Activated B cell treated with CpG ODN at 0.5 μM for 24 hours (primary cell): ENCODE results near the gene SGF29. TPM values are rescaled to one million over a fixed set of nuclear protein-coding genes. Genes with fewer than 3 reads are reported as not detected.
"Not testable (repeated sequence)": the region's sequence is repeated elsewhere in the genome, so short reads cannot be mapped to it uniquely, and the experiment has no call there.

Experiments
- ATAC-seq: fragments of 200-7000 bp; cut with Tn5 transposase; one replicate; pipeline ENCODE4 v1.10.0; 2021; ENCODE audit warnings: low read depth, mild to moderate bottlenecking, moderate library complexity
- CTCF ChIA-PET: fragments of 350-600 bp; sonication (Branson Sonifier 250); formaldehyde crosslinking; loops from one replicate; lab custom pipeline; 2021; ENCODE audit warnings: antibody characterized with exemption; lab: Charles Lee
- POLR2A ChIA-PET: fragments of 350-600 bp; sonication (Branson Sonifier 250); formaldehyde crosslinking; loops from one replicate; lab custom pipeline; 2021; ENCODE audit warnings: antibody characterized with exemption; lab: Charles Lee
- DNase-seq: peaks from one replicate; pipeline ENCODE4 v3.0.0; 2022
- H3K27ac Mint-ChIP-seq: one replicate; pipeline ENCODE4 v1.8.0; 2020; ENCODE audit warnings: mixed read lengths
- H3K27me3 Mint-ChIP-seq: one replicate; pipeline ENCODE4 v1.8.0; 2021; ENCODE audit warnings: mixed read lengths
- H3K36me3 Mint-ChIP-seq: one replicate; pipeline ENCODE4 v1.8.0; 2021; ENCODE audit warnings: low read depth, mixed read lengths
- H3K4me1 Mint-ChIP-seq: one replicate; pipeline ENCODE4 v1.8.0; 2021; ENCODE audit warnings: mixed read lengths
- H3K4me3 Mint-ChIP-seq: one replicate; pipeline ENCODE4 v1.8.0; 2020; ENCODE audit warnings: mild to moderate bottlenecking, mixed read lengths
- H3K9me3 Mint-ChIP-seq: one replicate; pipeline ENCODE4 v1.8.0; 2020; ENCODE audit warnings: mixed read lengths
- CTCF ChIP-seq: fragments of 200-600 bp; IDR thresholded peaks from one replicate; pipeline ENCODE4 v1.8.0; 2022; ENCODE audit warnings: antibody characterized with exemption, mild to moderate bottlenecking
- intact Hi-C: fragments of 100-400 bp; cut with micrococcal nuclease; formaldehyde crosslinking; loops from one replicate; pipeline ENCODE4 v1.15.1; 2024
- total RNA-seq: library from RNA; stranded (reverse); gene quantifications from 2 replicates; pipeline ENCODE4 v1.2.3, GENCODE V29; 2022

Gene SGF29
- total RNA-seq, 1 donor from 2014 or later: 40.3 TPM

GRCh38 chr16:28558456-28558855 lies 4.7 kb downstream of the SGF29 start:
- DNase-seq (no peak), ATAC-seq (no peak)
- no peak for TF ChIP-seq CTCF
- Mint-ChIP-seq H3K36me3 (peaks cover 33% of the 10 kb centered on the region), H3K9me3 (no peaks in the 10 kb centered on the region), H3K27ac (no peak overlapping the region), H3K4me1 (peaks cover 25% of the 10 kb centered on the region), H3K4me3 (no peak overlapping the region), H3K27me3 (no peaks in the 10 kb centered on the region)
- ChIA-PET POLR2A (no interaction called here), CTCF (no interaction called here)
- intact Hi-C loops: no loop called here

GRCh38 chr16:28561557-28562187 lies 8.0 kb downstream of the SGF29 start:
- Mint-ChIP-seq H3K4me3 (no peak overlapping the region), H3K9me3 (peaks cover 3% of the 10 kb centered on the region), H3K4me1 (peaks cover 7% of the 10 kb centered on the region), H3K27ac (no peak overlapping the region), H3K27me3 (no peaks in the 10 kb centered on the region), H3K36me3 (peaks cover 44% of the 10 kb centered on the region)
- ATAC-seq (no peak), DNase-seq (no peak)
- CTCF ChIA-PET: no interaction called here
- intact Hi-C loops: no loop called here
- TF ChIP-seq CTCF: no peak
- POLR2A ChIA-PET: no interaction called here

GRCh38 chr16:28562199-28562598 lies 8.5 kb downstream of the SGF29 start:
- CTCF ChIA-PET: no interaction called here
- Mint-ChIP-seq H3K4me3 (no peak overlapping the region), H3K9me3 (peaks cover 4% of the 10 kb centered on the region), H3K4me1 (peaks cover 2% of the 10 kb centered on the region), H3K27me3 (no peaks in the 10 kb centered on the region), H3K27ac (no peak overlapping the region), H3K36me3 (peaks cover 43% of the 10 kb centered on the region)
- intact Hi-C loops: no loop called here
- DNase-seq: no peak
- no peak for TF ChIP-seq CTCF
- ATAC-seq: no peak
- POLR2A ChIA-PET: no interaction called here

GRCh38 chr16:28563218-28563617 lies 9.5 kb downstream of the SGF29 start:
- CTCF ChIA-PET: no interaction called here
- Mint-ChIP-seq H3K9me3 (peaks cover 8% of the 10 kb centered on the region), H3K36me3 (peaks cover 43% of the 10 kb centered on the region), H3K27ac (no peak overlapping the region), H3K4me1 (peaks cover 5% of the 10 kb centered on the region), H3K4me3 (no peak overlapping the region), H3K27me3 (no peaks in the 10 kb centered on the region)
- intact Hi-C loops: no loop called here
- ATAC-seq: no peak
- no peak for TF ChIP-seq CTCF
- DNase-seq: no peak
- POLR2A ChIA-PET: no interaction called here

GRCh38 chr16:28566233-28566925 lies 12.7 kb downstream of the SGF29 start:
- DNase-seq, H3K27ac Mint-ChIP-seq, POLR2A ChIA-PET, H3K4me1 Mint-ChIP-seq, H3K9me3 Mint-ChIP-seq, intact Hi-C loops, H3K4me3 Mint-ChIP-seq, H3K27me3 Mint-ChIP-seq, ATAC-seq, CTCF ChIA-PET: not testable (repeated sequence)
- peaks cover 33% of the 10 kb centered on the region for H3K36me3 Mint-ChIP-seq
